Embryonic facial prominence (tissue), 1 donor: ENCODE data around the gene MOCS2.

Source experiments
- DNase-seq: peaks from one replicate; pipeline ENCODE4 v3.0.0-alpha.2; 2016; ENCODE audit errors: extremely low spot score

Gene MOCS2

GRCh38 chr5:53095217-53095616, 14.3 kb downstream of the MOCS2 start:
- no peak for DNase-seq

GRCh38 chr5:53092242-53092641, 17.3 kb downstream of the MOCS2 start:
- no peak for DNase-seq

GRCh38 chr5:53091289-53091688, 18.3 kb downstream of the MOCS2 start:
- DNase-seq, result no peak

- DNase-seq, result no peak
These were observed 19.3 kb downstream of the MOCS2 start for GRCh38 chr5:53090229-53090628.

- DNase-seq, result no peak
These were observed 20.0 kb downstream of the MOCS2 start for GRCh38 chr5:53089481-53089991.

- no peak for DNase-seq
These were observed 21.9 kb downstream of the MOCS2 start for GRCh38 chr5:53087621-53088121.

GRCh38 chr5:53087171-53087570, 22.4 kb downstream of the MOCS2 start:
- DNase-seq, result no peak

- DNase-seq, result no peak
These were observed 24.9 kb downstream of the MOCS2 start for GRCh38 chr5:53084546-53085255.

GRCh38 chr5:53083927-53084326, 25.6 kb downstream of the MOCS2 start:
- no peak for DNase-seq

GRCh38 chr5:53080271-53080670, 29.3 kb downstream of the MOCS2 start:
- no peak for DNase-seq

- DNase-seq, result no peak
These were observed 33.5 kb downstream of the MOCS2 start for GRCh38 chr5:53076014-53076583.

- no peak for DNase-seq
These were observed 36.2 kb downstream of the MOCS2 start for GRCh38 chr5:53073348-53073747.

GRCh38 chr5:53071738-53072137, 37.8 kb downstream of the MOCS2 start:
- DNase-seq, result no peak

- no peak for DNase-seq
These were observed 38.3 kb downstream of the MOCS2 start for GRCh38 chr5:53071298-53071697.

GRCh38 chr5:53069626-53070025, 39.9 kb downstream of the MOCS2 start:
- DNase-seq, result no peak

- no peak for DNase-seq
These were observed 41.2 kb downstream of the MOCS2 start for GRCh38 chr5:53068291-53068836.

GRCh38 chr5:53067641-53068040, 41.9 kb downstream of the MOCS2 start:
- DNase-seq, result no peak

- DNase-seq, result no peak
These were observed 43.5 kb downstream of the MOCS2 start for GRCh38 chr5:53066088-53066487.

- DNase-seq, result no peak
These were observed 45.8 kb downstream of the MOCS2 start for GRCh38 chr5:53063791-53064190.

- no peak for DNase-seq
These were observed 46.4 kb downstream of the MOCS2 start for GRCh38 chr5:53063176-53063575.

- DNase-seq, result no peak
These were observed 50.3 kb downstream of the MOCS2 start for GRCh38 chr5:53059281-53059680.

GRCh38 chr5:53055365-53055764, 54.2 kb downstream of the MOCS2 start:
- DNase-seq, result no peak

- no peak for DNase-seq
These were observed 56.2 kb downstream of the MOCS2 start for GRCh38 chr5:53053364-53053763.
